ENCODE data around the gene STAMBP.

Gene STAMBP

DNA sequence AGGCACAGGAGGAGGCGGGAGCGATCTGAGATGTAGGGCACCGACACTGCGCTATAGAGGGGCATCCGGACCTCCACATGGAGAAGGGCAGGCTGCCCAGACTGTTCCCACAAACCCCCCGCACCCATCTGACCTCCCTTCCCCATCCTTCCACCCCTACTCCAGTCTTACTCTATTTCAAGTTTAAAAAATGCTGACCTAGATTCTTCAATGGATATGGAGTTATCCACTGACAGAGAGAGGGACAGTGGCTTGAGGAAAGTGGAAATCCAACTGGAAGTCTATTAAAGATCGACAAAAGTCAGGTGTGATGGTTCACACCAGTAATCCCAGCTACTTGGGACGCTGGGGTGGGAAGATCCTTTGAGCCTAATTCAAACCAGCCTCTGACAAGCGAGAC is 92.8 kb downstream of the STAMBP start:
- TF ChIP-seq, protein P1, sequence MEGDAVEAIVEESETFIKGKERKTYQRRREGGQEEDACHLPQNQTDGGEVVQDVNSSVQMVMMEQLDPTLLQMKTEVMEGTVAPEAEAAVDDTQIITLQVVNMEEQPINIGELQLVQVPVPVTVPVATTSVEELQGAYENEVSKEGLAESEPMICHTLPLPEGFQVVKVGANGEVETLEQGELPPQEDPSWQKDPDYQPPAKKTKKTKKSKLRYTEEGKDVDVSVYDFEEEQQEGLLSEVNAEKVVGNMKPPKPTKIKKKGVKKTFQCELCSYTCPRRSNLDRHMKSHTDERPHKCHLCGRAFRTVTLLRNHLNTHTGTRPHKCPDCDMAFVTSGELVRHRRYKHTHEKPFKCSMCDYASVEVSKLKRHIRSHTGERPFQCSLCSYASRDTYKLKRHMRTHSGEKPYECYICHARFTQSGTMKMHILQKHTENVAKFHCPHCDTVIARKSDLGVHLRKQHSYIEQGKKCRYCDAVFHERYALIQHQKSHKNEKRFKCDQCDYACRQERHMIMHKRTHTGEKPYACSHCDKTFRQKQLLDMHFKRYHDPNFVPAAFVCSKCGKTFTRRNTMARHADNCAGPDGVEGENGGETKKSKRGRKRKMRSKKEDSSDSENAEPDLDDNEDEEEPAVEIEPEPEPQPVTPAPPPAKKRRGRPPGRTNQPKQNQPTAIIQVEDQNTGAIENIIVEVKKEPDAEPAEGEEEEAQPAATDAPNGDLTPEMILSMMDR (IDR thresholded peaks at IDR 0.05; ENCODE audit: low read depth, low read length, missing control alignments), result no peak
- in situ Hi-C loops (cut with HindIII; ENCODE audit: low sequenced_read_pairs), result no loop called here
- no peak overlapping the region for H3K4me3 ChIP-seq (ENCODE audit: low read depth, low read length)
- DNase-seq (ENCODE audit: low read depth), result no peak

- TF ChIP-seq, protein P1 (IDR thresholded peaks at IDR 0.05; ENCODE audit: low read depth, low read length, missing control alignments), result no peak
- H3K4me3 ChIP-seq (ENCODE audit: low read depth, low read length), result no peak overlapping the region
- DNase-seq (ENCODE audit: low read depth), result no peak
- in situ Hi-C loops (cut with HindIII; ENCODE audit: low sequenced_read_pairs), result no loop called here
Observed at GRCh38 chr2:73922681-73923080, 93.9 kb downstream of the STAMBP start.
